ENCODE data around the gene DHRS3.

The DHRS3 gene

GRCh38 chr1:12544357-12544756, 73.7 kb downstream of the DHRS3 start:
- Histone ChIP-seq H2AFZ (no peak overlapping the region), H3K36me3 (ENCODE audit: control insufficient read depth, insufficient read depth, low read length) (no peaks in the 10 kb centered on the region), H3K27me3 (ENCODE audit: control insufficient read depth, insufficient read depth, low read length) (no peaks in the 10 kb centered on the region), H3K4me3 (ENCODE audit: low read depth, low read length) (no peak overlapping the region), H3K27ac (no peak overlapping the region), H3K4me2 (ENCODE audit: low read length) (no peak overlapping the region), H3K9ac (no peak overlapping the region), H3K79me2 (no peaks in the 10 kb centered on the region), H3K9me3 (ENCODE audit: control insufficient read depth, low read length) (no peaks in the 10 kb centered on the region), H3K4me1 (peaks cover under 1% of the 10 kb centered on the region)
- TF ChIP-seq CTCF (IDR thresholded peaks at IDR 0.05) = no peak

DNA sequence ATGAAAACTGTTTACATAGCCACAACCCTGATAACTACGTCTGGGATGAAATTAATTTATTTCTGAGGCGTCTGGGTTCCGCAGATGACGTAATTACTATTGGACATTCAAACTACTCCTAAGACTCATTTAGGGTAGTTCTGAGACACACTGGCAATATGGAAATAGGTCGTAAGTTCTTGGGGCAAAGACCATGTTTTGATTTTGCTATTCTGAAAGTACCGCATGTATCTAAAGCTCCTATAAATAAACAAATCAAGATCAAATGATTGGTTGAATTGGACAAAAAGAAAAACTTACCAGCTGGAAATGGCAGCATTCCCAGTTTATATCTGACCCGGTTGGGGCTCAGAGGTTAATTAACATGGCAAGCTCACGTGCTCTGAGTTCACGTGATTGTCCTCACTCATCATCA, 74.3 kb downstream of the DHRS3 start:
- Histone ChIP-seq H3K4me2 (ENCODE audit: low read length) (no peak overlapping the region), H3K27ac (no peak overlapping the region)
- no peak for TF ChIP-seq CTCF (IDR thresholded peaks at IDR 0.05)

DNA sequence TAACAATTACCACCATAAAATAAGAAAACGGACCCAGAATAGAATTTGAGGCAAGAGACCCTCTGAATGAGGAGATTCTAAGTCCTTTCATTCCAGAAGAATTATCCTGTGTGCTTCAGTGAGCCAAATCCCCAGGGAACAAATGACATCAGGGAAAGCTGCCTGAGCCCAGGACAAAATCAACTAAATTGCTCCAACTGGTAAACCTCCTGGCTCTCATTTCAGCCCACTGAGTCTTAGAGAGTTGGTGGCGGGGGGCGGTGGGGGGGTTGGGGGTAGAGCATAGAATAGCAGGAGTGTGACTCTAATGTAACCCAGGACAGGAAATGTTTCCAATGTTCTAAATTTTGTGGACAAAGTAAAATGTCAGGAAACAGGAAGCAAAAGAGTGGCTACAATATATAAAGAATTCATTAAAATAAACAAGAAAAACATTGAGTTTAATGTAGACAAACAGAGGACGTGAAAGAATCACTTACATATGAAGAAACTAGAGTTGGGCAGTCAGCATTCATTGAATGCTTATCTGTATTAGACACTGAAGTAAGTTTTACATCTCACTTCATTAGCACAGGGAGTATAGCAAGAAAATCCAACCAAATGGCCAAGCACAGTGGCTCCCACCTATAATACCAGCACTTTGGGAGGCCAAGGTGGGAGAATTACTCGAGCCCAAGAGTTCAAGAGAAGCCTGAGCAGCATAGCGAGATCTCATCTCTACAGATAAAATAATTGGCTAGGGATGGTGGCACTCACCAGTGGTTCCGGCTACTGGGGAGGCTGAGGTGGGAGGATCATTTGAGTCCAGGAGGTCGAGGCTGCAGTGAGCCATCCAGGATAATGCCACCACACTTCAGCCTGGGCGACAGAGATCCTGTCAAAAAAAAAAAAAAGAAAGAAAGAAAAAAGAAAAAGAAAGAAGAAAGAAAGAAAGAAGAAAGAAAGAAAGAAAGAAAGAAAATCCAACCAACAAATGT, 75.1 kb downstream of the DHRS3 start:
- no peak overlapping the region for H3K9ac ChIP-seq
- H3K4me2 ChIP-seq (ENCODE audit: low read length) = no peak overlapping the region
- H3K27ac ChIP-seq = no peak overlapping the region
- no peak overlapping the region for H2AFZ ChIP-seq
- no peaks in the 10 kb centered on the region for H3K4me1 ChIP-seq
- no peaks in the 10 kb centered on the region for H3K79me2 ChIP-seq
- no peak for TF ChIP-seq CTCF (IDR thresholded peaks at IDR 0.05)
- H3K4me3 ChIP-seq (ENCODE audit: low read depth, low read length) = no peak overlapping the region
- no peaks in the 10 kb centered on the region for H3K36me3 ChIP-seq (ENCODE audit: control insufficient read depth, insufficient read depth, low read length)
- H3K27me3 ChIP-seq (ENCODE audit: control insufficient read depth, insufficient read depth, low read length) = no peaks in the 10 kb centered on the region
- no peaks in the 10 kb centered on the region for H3K9me3 ChIP-seq (ENCODE audit: control insufficient read depth, low read length)

More for the DNA sequence above, 74.3 kb downstream of the DHRS3 start:
- Histone ChIP-seq H3K9me3 (ENCODE audit: control insufficient read depth, low read length) (no peaks in the 10 kb centered on the region), H3K4me3 (ENCODE audit: low read depth, low read length) (no peak overlapping the region), H3K27me3 (ENCODE audit: control insufficient read depth, insufficient read depth, low read length) (no peaks in the 10 kb centered on the region), H3K79me2 (no peaks in the 10 kb centered on the region), H3K36me3 (ENCODE audit: control insufficient read depth, insufficient read depth, low read length) (no peaks in the 10 kb centered on the region), H3K9ac (no peak overlapping the region), H3K4me1 (no peaks in the 10 kb centered on the region), H2AFZ (no peak overlapping the region)

DNA sequence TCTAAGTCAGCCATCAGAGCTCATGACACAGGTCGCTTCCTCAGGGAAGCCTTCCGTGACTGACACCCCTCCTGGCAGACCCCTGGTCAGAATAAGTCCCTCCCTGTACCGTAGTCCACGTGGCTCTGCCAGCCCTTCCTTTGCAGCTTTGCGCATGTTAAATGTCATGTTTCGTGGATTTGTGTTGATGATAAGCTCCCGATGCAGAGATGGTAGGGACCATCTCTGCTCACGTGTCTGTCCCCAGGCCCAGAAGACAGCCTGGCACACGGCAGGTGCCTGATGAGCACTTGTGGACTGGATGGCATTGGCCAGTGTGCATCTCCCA, 75.9 kb downstream of the DHRS3 start:
- Histone ChIP-seq H3K36me3 (ENCODE audit: control insufficient read depth, insufficient read depth, low read length) (no peaks in the 10 kb centered on the region), H3K27ac (no peak overlapping the region), H3K4me1 (no peaks in the 10 kb centered on the region)

More for the DNA sequence above, 75.9 kb downstream of the DHRS3 start:
- H3K9ac ChIP-seq = no peak overlapping the region
- no peak overlapping the region for H3K4me3 ChIP-seq (ENCODE audit: low read depth, low read length)
- H3K27me3 ChIP-seq (ENCODE audit: control insufficient read depth, insufficient read depth, low read length) = no peaks in the 10 kb centered on the region
- no peaks in the 10 kb centered on the region for H3K79me2 ChIP-seq
- no peak for TF ChIP-seq CTCF (IDR thresholded peaks at IDR 0.05)
- no peak overlapping the region for H2AFZ ChIP-seq
- no peak overlapping the region for H3K4me2 ChIP-seq (ENCODE audit: low read length)
- no peaks in the 10 kb centered on the region for H3K9me3 ChIP-seq (ENCODE audit: control insufficient read depth, low read length)
